OCI-LY1 (cell line): ENCODE data around the gene PRAC1.

Experiments
- CTCF ChIP-seq: fragments of 200-600 bp; sonication (generic), shearing (Covaris generic); IDR thresholded peaks from 2 replicates; pipeline ENCODE4 v1.5.1; 2017; ENCODE audit warnings: mild to moderate bottlenecking, antibody characterized with exemption, low read length, moderate library complexity, mixed read lengths
- EZH2 ChIP-seq: fragments of 200-600 bp; sonication (generic), shearing (Covaris generic); IDR thresholded peaks from 2 replicates; pipeline ENCODE4 v1.8.0; 2017; ENCODE audit warnings: borderline replicate concordance, mixed run types, mild to moderate bottlenecking, antibody characterized with exemption, low read length, moderate library complexity, mixed read lengths

- no peak for TF ChIP-seq CTCF
- TF ChIP-seq EZH2: no peak
These were observed 11.5 kb upstream of the PRAC1 start for GRCh38 chr17:48733632-48734328.
